GM18873 (cell line): Measurements from ENCODE around the gene FXYD1.
"Not testable (repeated sequence)": the region's sequence is repeated elsewhere in the genome, so short reads cannot be mapped to it uniquely, and the experiment has no call there.

Source experiments
- ATAC-seq: cut with Tn5 transposase; IDR thresholded peaks from one replicate; pipeline ENCODE4 v1.9.1; 2021; ENCODE audit warnings: mild to moderate bottlenecking, moderate library complexity, moderate number of reproducible peaks; ENCODE audit not compliant: unreplicated experiment, low FRiP score

FXYD1 gene

GRCh38 chr19:35138305-35138892, at the start of gene FXYD1:
Gene FXYD1 (plus strand): TSS chr19:35138824. CDS start chr19:35140080, 1,256 bp downstream.
- ATAC-seq = no peak

- ATAC-seq = no peak
Observed at GRCh38 chr19:35089554-35089953, 49.1 kb upstream of the FXYD1 start.

- ATAC-seq = no peak
Observed at GRCh38 chr19:35090160-35090505, 48.5 kb upstream of the FXYD1 start.

GRCh38 chr19:35090506-35091214, 48.0 kb upstream of the FXYD1 start:
- ATAC-seq = no peak

GRCh38 chr19:35093430-35093829, 45.2 kb upstream of the FXYD1 start:
- ATAC-seq = no peak

- no peak for ATAC-seq
Observed at GRCh38 chr19:35093941-35094647, 44.5 kb upstream of the FXYD1 start.

- ATAC-seq = no peak
Observed at GRCh38 chr19:35094656-35095055, 44.0 kb upstream of the FXYD1 start.

GRCh38 chr19:35095667-35096368, 42.8 kb upstream of the FXYD1 start:
- ATAC-seq = no peak

- ATAC-seq = no peak
Observed at GRCh38 chr19:35098413-35099049, 40.1 kb upstream of the FXYD1 start.

GRCh38 chr19:35099155-35099896, 39.3 kb upstream of the FXYD1 start:
- no peak for ATAC-seq

GRCh38 chr19:35099897-35100275, 38.7 kb upstream of the FXYD1 start:
- ATAC-seq = no peak

- no peak for ATAC-seq
Observed at GRCh38 chr19:35100588-35101533, 37.8 kb upstream of the FXYD1 start.

GRCh38 chr19:35101949-35102348, 36.7 kb upstream of the FXYD1 start:
- ATAC-seq = not testable (repeated sequence)

- not testable (repeated sequence) for ATAC-seq
Observed at GRCh38 chr19:35103614-35104013, 35.0 kb upstream of the FXYD1 start.

GRCh38 chr19:35104361-35104760, 34.3 kb upstream of the FXYD1 start:
- no peak for ATAC-seq

- no peak for ATAC-seq
Observed at GRCh38 chr19:35105047-35105410, 33.6 kb upstream of the FXYD1 start.

- ATAC-seq = no peak
Observed at GRCh38 chr19:35105411-35106290, 33.0 kb upstream of the FXYD1 start.

GRCh38 chr19:35106291-35106583, 32.4 kb upstream of the FXYD1 start:
- ATAC-seq = no peak
